NCI-H2171 (cell line): ENCODE measurements around the gene TXNRD2.

Experiments used
- DNase-seq: peaks from one replicate; lab custom pipeline; 2025; lab: John Stamatoyannopoulos, UW

TXNRD2 gene

DNA sequence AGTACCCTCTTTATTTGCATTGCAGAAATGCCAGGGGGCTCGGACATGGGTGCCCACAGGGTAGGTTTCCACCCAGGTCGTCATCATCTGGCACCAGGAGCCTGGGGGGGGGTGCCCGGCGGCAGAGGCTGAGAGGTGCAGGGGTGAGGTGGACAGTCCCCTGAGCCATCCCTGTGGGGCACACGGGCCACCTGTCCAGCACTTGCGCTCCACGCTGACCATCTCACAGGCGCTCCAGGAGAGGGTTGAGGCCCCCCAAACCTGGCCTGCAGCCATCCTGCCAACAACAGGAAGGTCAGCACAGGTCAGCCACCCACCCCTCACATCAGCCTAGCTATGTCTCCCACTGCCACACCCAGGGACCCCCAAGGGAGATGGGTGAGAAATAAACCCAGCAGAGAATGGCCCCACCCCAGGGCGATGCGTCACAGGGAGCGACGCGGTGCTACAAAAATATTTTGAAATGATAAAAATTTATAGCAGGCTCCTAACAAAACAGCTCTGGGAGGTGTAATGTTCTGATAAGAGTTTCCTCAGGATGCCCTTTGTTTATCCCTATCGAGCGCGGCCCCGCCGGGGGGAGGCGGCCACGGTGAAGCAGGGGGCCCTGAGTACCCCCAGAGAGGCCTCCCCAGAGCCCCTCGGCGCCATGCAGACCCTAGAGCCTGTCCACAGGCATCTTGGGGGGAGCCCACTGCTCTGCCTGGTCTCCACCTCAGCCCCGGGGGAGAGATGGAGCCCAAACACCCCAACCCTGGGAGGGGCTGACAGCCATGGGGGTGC, 65.9 kb downstream of the TXNRD2 start:
- no peak for DNase-seq

DNA sequence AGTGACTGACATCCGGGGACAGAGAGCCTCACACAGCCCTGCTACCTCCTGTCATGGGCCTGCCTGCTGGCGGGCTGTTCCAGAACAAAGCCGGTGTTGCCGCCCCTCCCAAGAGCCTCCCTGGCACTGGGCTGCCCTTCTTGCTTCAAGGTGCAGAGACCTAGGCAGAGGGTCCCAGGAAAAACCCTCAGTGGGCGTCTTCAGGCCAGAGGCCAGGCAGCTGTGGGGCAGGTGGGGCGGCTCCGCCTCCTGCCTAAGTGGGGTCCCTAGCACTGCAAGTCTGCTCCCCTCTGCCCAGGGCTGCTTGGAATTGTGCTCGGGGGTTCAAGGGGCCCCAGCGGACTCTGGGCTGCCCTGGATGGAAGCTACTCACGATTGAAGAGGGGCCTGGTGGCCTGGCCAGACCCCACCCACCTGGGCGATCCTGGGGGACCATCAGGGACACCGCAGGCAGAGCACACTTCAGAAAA, 66.5 kb downstream of the TXNRD2 start:
- no peak for DNase-seq

DNA sequence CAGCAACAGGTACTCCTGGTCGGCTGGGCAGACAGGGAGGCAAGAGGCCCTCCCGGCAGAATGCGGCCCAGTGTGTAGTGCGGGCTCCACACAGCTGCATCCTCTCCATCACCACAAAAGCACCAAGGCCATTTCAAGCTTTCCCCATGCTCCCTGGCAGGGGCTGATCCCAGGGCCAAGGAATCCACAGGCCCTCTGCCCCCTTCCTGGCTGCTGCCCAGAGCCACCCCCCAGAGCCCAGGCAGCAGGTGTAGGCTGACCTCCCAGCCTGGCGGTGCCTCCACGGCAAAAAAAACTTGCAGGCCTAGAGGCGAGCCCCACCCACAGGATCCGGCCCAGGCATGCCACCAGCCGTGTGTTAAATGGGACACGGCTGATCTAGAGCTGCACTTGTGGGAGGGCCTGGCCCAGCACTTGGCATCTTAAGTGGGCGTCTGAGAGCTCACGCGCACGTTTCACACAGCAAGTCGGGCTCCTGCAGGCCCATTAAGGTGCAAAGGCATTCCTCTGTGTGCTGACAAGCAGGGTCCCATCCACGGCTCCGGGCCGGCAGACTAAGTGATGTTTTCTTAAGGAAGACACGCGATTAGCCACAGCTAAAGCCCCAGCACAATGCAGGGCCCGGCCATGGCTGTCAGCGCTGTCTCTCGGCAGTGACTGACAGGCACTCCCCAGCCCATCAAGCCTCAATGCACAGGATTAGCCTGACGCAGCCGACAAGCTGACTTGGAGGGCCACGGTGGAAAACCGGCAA, 67.1 kb downstream of the TXNRD2 start:
- peak; percentile 36 for DNase-seq

GRCh38 chr22:19873960-19874306, 67.7 kb downstream of the TXNRD2 start:
- no peak for DNase-seq

- DNase-seq = no peak
Measured at GRCh38 chr22:19873138-19873959, 68.3 kb downstream of the TXNRD2 start.

GRCh38 chr22:19872779-19873137, 68.9 kb downstream of the TXNRD2 start:
- no peak for DNase-seq

DNA sequence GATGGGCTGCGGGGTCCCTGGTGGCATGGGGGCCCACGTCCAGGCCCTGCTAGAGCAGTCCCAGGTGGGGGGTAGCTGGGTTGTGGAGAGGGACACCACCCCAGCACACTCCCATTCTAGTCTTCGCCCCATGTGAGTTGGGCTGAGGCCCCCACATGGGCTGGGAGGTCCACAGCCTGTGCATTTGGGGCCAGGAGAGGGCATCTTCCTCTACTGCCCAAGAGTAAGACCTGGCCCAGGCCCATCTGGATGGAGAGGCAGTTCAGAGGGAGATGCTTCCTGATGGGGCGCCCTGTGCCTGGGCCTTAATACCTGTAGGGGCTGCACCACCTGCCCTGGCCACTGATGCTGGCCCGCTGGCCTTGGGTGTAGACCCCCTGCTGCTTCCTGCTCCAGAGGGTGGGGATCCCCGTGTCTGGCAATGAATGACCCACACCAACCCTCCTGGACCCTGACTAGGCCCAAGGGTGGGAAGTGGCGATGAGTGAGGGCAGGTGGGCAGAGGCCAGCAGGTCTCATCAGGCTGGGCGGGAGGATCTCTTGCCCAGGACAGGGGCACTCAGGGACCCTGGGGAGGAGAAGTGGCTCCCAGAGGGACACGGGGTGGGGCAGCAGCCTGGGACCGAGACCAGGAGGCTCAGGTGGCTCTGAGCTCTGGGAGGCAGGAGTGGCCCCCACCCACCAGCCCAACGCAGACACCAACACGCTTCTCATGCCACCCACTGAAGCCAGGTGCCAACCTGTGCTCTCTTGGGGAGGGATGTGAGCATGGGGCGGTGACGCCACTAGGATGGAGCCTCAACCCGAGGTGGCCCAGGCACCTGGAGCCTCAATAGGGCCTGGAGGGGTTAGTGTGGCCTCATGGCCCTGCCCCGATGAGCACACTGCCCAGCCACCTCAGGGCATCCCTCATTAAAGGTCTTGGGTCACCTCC, 69.5 kb downstream of the TXNRD2 start:
- DNase-seq = no peak

DNA sequence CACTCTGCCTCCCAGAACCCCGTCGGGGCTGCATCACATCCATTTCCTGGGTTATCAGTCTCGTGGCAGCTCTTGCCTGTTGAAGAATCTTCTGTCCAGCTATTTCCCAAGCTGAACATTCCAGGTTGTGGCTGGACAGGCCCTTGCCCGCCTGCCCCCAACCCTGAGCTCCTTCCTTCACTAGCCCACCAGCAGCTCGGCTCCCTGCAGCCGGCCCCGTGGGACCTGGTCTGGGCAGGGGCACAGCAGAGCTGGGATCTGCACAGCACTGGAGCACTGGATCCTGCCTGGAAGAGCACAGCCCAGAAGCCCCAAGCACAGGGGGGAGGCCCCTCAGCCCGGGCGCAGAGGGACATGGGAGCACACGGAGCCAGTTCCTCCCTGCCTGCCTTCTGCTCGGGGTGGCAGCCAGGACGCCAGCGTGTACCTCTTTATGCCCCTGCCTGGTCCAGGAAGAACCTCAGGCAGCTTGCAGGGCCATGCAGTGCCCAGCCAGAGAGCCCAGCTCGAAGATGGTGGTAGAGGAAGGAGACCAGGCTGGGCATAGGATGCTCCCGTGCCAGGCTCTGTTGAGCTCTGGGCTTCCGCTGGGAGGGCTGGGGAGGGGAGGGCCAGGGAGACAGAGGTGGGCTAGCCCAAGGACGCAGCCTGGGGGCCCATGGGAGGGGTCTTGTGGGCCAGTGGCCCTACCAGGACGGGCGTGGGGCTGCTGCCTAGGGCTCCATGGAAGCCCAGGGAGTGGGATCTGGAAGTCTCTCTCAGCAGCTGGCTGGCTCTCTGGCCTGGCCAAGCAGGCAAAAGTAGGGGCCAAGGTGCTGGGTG, 70.4 kb downstream of the TXNRD2 start:
- no peak for DNase-seq

GRCh38 chr22:19870153-19871022, 71.2 kb downstream of the TXNRD2 start:
- DNase-seq = no peak

- no peak for DNase-seq
Measured at GRCh38 chr22:19869497-19870152, 72.0 kb downstream of the TXNRD2 start.

- no peak for DNase-seq
Measured at GRCh38 chr22:19868773-19869471, 72.7 kb downstream of the TXNRD2 start.

DNA sequence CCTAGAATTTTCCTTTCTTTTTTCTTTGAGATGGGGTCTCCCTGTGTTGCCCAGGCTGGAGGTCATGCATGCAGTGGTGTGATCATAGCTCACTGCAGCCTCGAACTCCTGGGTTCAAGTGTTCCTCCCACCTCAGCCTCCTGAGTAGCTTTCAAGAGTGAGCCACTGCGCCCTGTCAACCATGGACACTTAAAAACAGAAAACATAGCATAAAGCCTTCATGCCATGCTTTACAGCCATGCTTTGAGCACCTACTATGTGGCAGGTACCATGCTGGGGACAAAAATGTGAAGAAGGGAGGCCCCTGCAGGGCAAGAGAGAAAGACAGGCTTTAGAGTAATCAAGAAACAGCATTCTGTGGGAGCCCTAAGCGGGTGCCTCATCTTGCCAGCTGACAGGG, 73.3 kb downstream of the TXNRD2 start:
- no peak for DNase-seq

GRCh38 chr22:19867617-19868016, 74.0 kb downstream of the TXNRD2 start:
- DNase-seq = no peak

- DNase-seq = no peak
Measured at GRCh38 chr22:19866665-19867009, 75.0 kb downstream of the TXNRD2 start.

DNA sequence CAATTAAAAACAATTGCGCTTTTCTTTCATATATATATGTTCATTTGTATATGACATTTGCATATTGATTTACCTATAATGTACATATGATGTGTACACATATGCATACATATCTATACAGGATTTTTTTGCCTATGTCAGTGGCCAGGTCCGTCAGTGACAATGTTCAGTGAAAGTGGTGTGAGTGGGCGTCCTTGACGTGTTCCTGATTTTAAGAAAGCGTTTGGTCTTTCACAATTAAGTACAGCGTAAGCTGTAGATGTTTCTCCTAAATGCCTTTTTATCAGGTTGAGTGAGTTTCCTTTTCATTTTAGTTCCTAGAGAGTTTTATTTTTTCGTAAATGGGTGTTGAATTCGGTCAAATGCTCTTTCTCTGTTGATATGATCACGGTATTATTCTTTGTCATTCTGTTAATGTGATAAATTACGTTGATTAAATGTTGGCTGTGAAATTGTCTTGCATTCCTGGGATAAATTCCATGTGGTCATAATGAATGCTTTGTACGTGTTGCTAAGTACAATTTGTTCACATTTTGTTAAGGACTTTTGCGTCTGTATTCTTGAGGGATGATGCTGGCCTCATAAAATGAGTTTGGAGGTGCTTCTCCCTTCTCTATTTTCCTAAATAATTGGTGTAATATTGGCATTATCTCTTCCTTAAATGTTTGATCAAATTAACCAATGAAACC, 76.3 kb downstream of the TXNRD2 start:
- DNase-seq = no peak

GRCh38 chr22:19864538-19865106, 77.0 kb downstream of the TXNRD2 start:
- DNase-seq = no peak

- no peak for DNase-seq
Measured at GRCh38 chr22:19863571-19863970, 78.0 kb downstream of the TXNRD2 start.
